ENCODE measurements around the gene EPB41L4B.
"Not testable (repeated sequence)": the region's sequence is repeated elsewhere in the genome, so short reads cannot be mapped to it uniquely, and the experiment has no call there.

The EPB41L4B gene

DNA sequence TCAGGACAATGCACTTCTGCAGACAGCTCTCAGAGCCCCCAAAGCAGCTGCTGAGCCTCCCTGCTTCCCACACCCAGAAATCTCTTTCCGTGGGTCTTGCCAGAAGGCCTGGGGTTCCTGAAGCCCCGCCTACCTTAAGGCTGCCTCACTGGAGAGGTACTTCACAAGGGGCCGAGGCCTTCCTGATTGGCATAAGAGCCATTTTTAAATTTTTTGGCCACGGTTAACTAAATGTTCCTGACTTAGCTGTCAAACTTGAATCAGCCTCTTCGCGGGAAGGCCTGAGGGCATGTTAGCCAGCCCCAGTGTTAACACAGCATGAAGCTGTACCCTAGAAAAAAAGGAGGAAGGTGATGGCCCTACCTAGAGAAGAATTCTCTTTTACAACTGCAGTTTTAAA lies 20.7 kb upstream of the EPB41L4B start:
- Histone ChIP-seq H3K36me3 (ENCODE audit: control insufficient read depth, insufficient read depth, low read length) (no peaks in the 10 kb centered on the region), H3K9ac (ENCODE audit: low read depth, low read length) (no peak overlapping the region), H3K4me1 (ENCODE audit: control insufficient read depth, insufficient read depth, low read length) (peaks cover 4% of the 10 kb centered on the region), H3K27me3 (ENCODE audit: control insufficient read depth, insufficient read depth, low read length) (no peaks in the 10 kb centered on the region), H3K9me3 (ENCODE audit: control insufficient read depth, insufficient read depth, low read length) (no peaks in the 10 kb centered on the region), H3K4me3 (ENCODE audit: low read depth, low read length) (no peak overlapping the region)

DNA sequence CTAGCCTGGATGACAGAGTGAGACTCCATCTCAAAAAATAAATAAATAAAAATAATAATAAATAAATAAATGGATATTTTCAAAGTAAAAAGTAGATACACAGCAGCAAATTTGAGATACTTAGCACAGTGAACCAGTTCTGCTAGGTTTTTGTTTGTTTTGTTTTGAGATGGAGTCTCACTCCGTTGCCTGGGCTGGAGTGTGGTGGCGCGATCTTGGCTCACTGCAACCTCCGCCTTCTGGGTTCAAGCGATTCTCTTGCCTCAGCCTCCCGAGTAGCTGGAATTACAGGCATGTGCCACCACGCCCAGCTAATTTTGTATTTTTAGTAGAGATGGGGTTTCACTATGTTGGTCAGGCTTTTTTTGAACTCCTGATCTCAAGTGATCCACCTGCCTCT lies 20.1 kb upstream of the EPB41L4B start:
- H3K9me3 ChIP-seq (ENCODE audit: control insufficient read depth, insufficient read depth, low read length); H3K4me1 ChIP-seq (ENCODE audit: control insufficient read depth, insufficient read depth, low read length); H3K9ac ChIP-seq (ENCODE audit: low read depth, low read length); H3K36me3 ChIP-seq (ENCODE audit: control insufficient read depth, insufficient read depth, low read length); H3K27me3 ChIP-seq (ENCODE audit: control insufficient read depth, insufficient read depth, low read length); H3K4me3 ChIP-seq (ENCODE audit: low read depth, low read length): not testable (repeated sequence)

- Histone ChIP-seq H3K9me3 (ENCODE audit: control insufficient read depth, insufficient read depth, low read length) (no peaks in the 10 kb centered on the region), H3K36me3 (ENCODE audit: control insufficient read depth, insufficient read depth, low read length) (no peaks in the 10 kb centered on the region), H3K27me3 (ENCODE audit: control insufficient read depth, insufficient read depth, low read length) (no peaks in the 10 kb centered on the region), H3K9ac (ENCODE audit: low read depth, low read length) (no peak overlapping the region), H3K4me3 (ENCODE audit: low read depth, low read length) (no peak overlapping the region), H3K4me1 (ENCODE audit: control insufficient read depth, insufficient read depth, low read length) (no peaks in the 10 kb centered on the region)
Observed at GRCh38 chr9:109336409-109336808, 15.6 kb upstream of the EPB41L4B start.

- Histone ChIP-seq H3K9ac (ENCODE audit: low read depth, low read length) (no peak overlapping the region), H3K4me1 (ENCODE audit: control insufficient read depth, insufficient read depth, low read length) (no peaks in the 10 kb centered on the region), H3K9me3 (ENCODE audit: control insufficient read depth, insufficient read depth, low read length) (no peaks in the 10 kb centered on the region), H3K27me3 (ENCODE audit: control insufficient read depth, insufficient read depth, low read length) (no peaks in the 10 kb centered on the region), H3K36me3 (ENCODE audit: control insufficient read depth, insufficient read depth, low read length) (no peaks in the 10 kb centered on the region), H3K4me3 (ENCODE audit: low read depth, low read length) (no peak overlapping the region)
Observed at GRCh38 chr9:109335929-109336328, 15.1 kb upstream of the EPB41L4B start.

- Histone ChIP-seq H3K4me1 (ENCODE audit: control insufficient read depth, insufficient read depth, low read length) (no peaks in the 10 kb centered on the region), H3K4me3 (ENCODE audit: low read depth, low read length) (no peak overlapping the region), H3K27me3 (ENCODE audit: control insufficient read depth, insufficient read depth, low read length) (no peaks in the 10 kb centered on the region), H3K9ac (ENCODE audit: low read depth, low read length) (no peak overlapping the region), H3K9me3 (ENCODE audit: control insufficient read depth, insufficient read depth, low read length) (no peaks in the 10 kb centered on the region), H3K36me3 (ENCODE audit: control insufficient read depth, insufficient read depth, low read length) (no peaks in the 10 kb centered on the region)
Observed at GRCh38 chr9:109335121-109335520, 14.3 kb upstream of the EPB41L4B start.

DNA sequence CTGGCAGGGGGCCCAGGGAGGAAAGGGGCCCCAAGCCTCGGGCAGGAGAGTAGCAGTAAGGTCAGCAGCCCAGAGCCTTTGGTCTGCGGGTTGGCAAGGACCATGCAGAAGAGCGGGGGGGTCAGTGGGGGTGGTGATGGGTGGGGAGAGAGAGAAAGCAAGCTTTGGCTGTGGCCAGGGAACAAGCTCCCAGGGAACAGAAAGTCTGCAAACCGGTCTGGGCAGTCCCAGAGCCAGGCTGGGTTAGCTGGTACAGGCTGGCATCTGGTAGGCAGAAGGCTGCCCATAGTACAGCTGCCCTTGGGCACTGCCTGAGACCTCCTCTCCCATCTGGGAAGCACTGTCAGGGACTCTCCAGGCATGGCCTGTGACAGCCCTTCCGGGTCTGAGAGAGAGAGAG lies 10.5 kb upstream of the EPB41L4B start:
- no peaks in the 10 kb centered on the region for H3K36me3 ChIP-seq (ENCODE audit: control insufficient read depth, insufficient read depth, low read length)
- no peaks in the 10 kb centered on the region for H3K4me1 ChIP-seq (ENCODE audit: control insufficient read depth, insufficient read depth, low read length)
- no peaks in the 10 kb centered on the region for H3K27me3 ChIP-seq (ENCODE audit: control insufficient read depth, insufficient read depth, low read length)
- H3K4me3 ChIP-seq (ENCODE audit: low read depth, low read length): no peak overlapping the region
- no peaks in the 10 kb centered on the region for H3K9me3 ChIP-seq (ENCODE audit: control insufficient read depth, insufficient read depth, low read length)
- no peak overlapping the region for H3K9ac ChIP-seq (ENCODE audit: low read depth, low read length)

GRCh38 chr9:109329638-109330258 lies 8.9 kb upstream of the EPB41L4B start:
- Histone ChIP-seq H3K9me3 (ENCODE audit: control insufficient read depth, insufficient read depth, low read length) (no peaks in the 10 kb centered on the region), H3K9ac (ENCODE audit: low read depth, low read length) (no peak overlapping the region), H3K4me3 (ENCODE audit: low read depth, low read length) (no peak overlapping the region)

GRCh38 chr9:109328978-109329637 lies 8.2 kb upstream of the EPB41L4B start:
- H3K9ac ChIP-seq (ENCODE audit: low read depth, low read length): no peak overlapping the region
- H3K27me3 ChIP-seq (ENCODE audit: control insufficient read depth, insufficient read depth, low read length): no peaks in the 10 kb centered on the region
- H3K9me3 ChIP-seq (ENCODE audit: control insufficient read depth, insufficient read depth, low read length): no peaks in the 10 kb centered on the region
- H3K4me3 ChIP-seq (ENCODE audit: low read depth, low read length): no peak overlapping the region
- no peaks in the 10 kb centered on the region for H3K4me1 ChIP-seq (ENCODE audit: control insufficient read depth, insufficient read depth, low read length)
- no peaks in the 10 kb centered on the region for H3K36me3 ChIP-seq (ENCODE audit: control insufficient read depth, insufficient read depth, low read length)

More at GRCh38 chr9:109329638-109330258, 8.9 kb upstream of the EPB41L4B start:
- Histone ChIP-seq H3K27me3 (ENCODE audit: control insufficient read depth, insufficient read depth, low read length) (no peaks in the 10 kb centered on the region), H3K4me1 (ENCODE audit: control insufficient read depth, insufficient read depth, low read length) (no peaks in the 10 kb centered on the region), H3K36me3 (ENCODE audit: control insufficient read depth, insufficient read depth, low read length) (no peaks in the 10 kb centered on the region)

DNA sequence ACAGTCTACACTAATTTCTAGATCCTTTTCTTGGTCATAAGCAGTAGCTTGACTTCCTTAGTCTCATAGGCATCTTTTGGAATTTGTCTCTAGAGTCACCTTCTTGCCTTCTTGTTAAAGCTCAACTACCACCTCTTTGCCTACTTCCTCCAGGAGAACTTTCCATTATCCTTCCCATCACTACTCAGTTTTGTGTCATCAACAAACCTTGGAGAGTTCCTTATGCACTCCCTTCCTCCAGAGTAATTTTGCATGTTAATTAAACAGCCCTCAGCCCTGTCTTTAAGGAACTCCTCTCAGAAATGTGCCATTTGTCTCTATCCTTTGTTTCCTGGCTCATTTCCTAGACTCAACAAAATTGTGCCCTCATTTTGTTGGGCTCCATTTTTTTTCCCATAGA lies 4.2 kb upstream of the EPB41L4B start:
- H3K4me3 ChIP-seq (ENCODE audit: low read depth, low read length): no peak overlapping the region
- H3K4me1 ChIP-seq (ENCODE audit: control insufficient read depth, insufficient read depth, low read length): no peaks in the 10 kb centered on the region
- no peak overlapping the region for H3K9ac ChIP-seq (ENCODE audit: low read depth, low read length)
- no peaks in the 10 kb centered on the region for H3K9me3 ChIP-seq (ENCODE audit: control insufficient read depth, insufficient read depth, low read length)
- peaks cover 9% of the 10 kb centered on the region for H3K27me3 ChIP-seq (ENCODE audit: control insufficient read depth, insufficient read depth, low read length)
- H3K36me3 ChIP-seq (ENCODE audit: control insufficient read depth, insufficient read depth, low read length): no peaks in the 10 kb centered on the region

GRCh38 chr9:109323771-109324170 lies 2.9 kb upstream of the EPB41L4B start:
- Histone ChIP-seq H3K9ac (ENCODE audit: low read depth, low read length) (no peak overlapping the region), H3K36me3 (ENCODE audit: control insufficient read depth, insufficient read depth, low read length) (no peaks in the 10 kb centered on the region), H3K27me3 (ENCODE audit: control insufficient read depth, insufficient read depth, low read length) (peaks cover 9% of the 10 kb centered on the region), H3K9me3 (ENCODE audit: control insufficient read depth, insufficient read depth, low read length) (no peaks in the 10 kb centered on the region), H3K4me3 (ENCODE audit: low read depth, low read length) (no peak overlapping the region), H3K4me1 (ENCODE audit: control insufficient read depth, insufficient read depth, low read length) (peaks cover 1% of the 10 kb centered on the region)

- Histone ChIP-seq H3K4me1 (ENCODE audit: control insufficient read depth, insufficient read depth, low read length) (peaks cover 13% of the 10 kb centered on the region), H3K9me3 (ENCODE audit: control insufficient read depth, insufficient read depth, low read length) (no peaks in the 10 kb centered on the region), H3K36me3 (ENCODE audit: control insufficient read depth, insufficient read depth, low read length) (no peaks in the 10 kb centered on the region), H3K4me3 (ENCODE audit: low read depth, low read length) (no peak overlapping the region), H3K27me3 (ENCODE audit: control insufficient read depth, insufficient read depth, low read length) (peaks cover 9% of the 10 kb centered on the region), H3K9ac (ENCODE audit: low read depth, low read length) (no peak overlapping the region)
Observed at GRCh38 chr9:109321727-109322126, 868 bp upstream of the EPB41L4B start.

DNA sequence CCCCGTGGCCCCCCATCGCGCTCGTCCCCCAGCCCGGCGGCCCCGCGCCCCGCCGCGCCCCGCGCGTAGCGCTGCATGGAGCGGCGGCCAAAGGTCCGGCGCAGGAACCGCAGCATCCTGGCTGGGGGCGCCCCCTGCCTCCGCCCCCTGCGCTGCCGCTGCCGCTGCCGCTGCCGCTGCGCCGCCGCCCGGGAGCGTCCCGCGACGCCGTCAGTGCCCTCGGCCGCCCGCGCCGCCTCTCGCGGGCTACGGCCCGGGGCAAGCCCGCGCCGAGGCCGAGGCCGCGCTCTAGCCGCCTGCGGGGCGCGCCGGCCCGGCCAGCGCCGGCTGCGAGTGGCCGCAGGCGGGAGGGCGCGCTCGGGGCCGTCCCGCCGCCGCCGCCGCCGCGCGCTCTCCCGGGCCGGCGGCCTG lies 523 bp downstream of the EPB41L4B start:
- Histone ChIP-seq H3K36me3 (ENCODE audit: control insufficient read depth, insufficient read depth, low read length) (no peaks in the 10 kb centered on the region), H3K4me1 (ENCODE audit: control insufficient read depth, insufficient read depth, low read length) (peaks cover 22% of the 10 kb centered on the region), H3K4me3 (ENCODE audit: low read depth, low read length) (no peak overlapping the region), H3K9ac (ENCODE audit: low read depth, low read length) (no peak overlapping the region), H3K27me3 (ENCODE audit: control insufficient read depth, insufficient read depth, low read length) (peaks cover 9% of the 10 kb centered on the region), H3K9me3 (ENCODE audit: control insufficient read depth, insufficient read depth, low read length) (no peaks in the 10 kb centered on the region)
